ENCODE results near the gene BMPR1A.

Gene BMPR1A

DNA sequence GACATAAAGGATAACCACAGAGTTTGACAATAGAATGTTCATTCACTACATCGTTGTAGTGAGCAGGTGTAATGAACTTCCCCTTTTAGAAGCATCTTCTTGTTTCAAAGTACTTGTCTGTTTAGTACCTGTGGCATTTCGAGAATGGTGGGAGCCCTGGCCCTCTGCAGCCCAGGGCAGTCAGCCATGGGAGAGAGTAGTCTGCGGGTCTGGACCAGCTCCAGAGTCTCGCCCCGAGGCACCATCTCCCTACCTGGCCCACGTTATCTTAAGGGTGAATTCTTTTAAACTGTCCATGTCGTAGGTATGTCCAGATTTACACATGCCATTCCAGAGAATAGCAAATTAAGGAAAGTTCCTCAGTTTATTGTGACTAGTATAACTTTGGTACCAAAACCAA, 99.7 kb downstream of the BMPR1A start:
- Histone ChIP-seq H3K9ac (no peak overlapping the region), H3K4me3 (ENCODE audit: low read depth, low read length) (no peak overlapping the region), H3K27me3 (ENCODE audit: control insufficient read depth, insufficient read depth, low read length) (no peaks in the 10 kb centered on the region), H3K27ac (no peak overlapping the region), H3K4me1 (no peaks in the 10 kb centered on the region), H3K79me2 (no peaks in the 10 kb centered on the region), H3K4me2 (ENCODE audit: low read length) (no peak overlapping the region), H2AFZ (no peak overlapping the region), H3K36me3 (ENCODE audit: control insufficient read depth, insufficient read depth, low read length) (no peaks in the 10 kb centered on the region), H3K9me3 (ENCODE audit: control insufficient read depth, low read length) (no peaks in the 10 kb centered on the region)
- TF ChIP-seq, protein P1, sequence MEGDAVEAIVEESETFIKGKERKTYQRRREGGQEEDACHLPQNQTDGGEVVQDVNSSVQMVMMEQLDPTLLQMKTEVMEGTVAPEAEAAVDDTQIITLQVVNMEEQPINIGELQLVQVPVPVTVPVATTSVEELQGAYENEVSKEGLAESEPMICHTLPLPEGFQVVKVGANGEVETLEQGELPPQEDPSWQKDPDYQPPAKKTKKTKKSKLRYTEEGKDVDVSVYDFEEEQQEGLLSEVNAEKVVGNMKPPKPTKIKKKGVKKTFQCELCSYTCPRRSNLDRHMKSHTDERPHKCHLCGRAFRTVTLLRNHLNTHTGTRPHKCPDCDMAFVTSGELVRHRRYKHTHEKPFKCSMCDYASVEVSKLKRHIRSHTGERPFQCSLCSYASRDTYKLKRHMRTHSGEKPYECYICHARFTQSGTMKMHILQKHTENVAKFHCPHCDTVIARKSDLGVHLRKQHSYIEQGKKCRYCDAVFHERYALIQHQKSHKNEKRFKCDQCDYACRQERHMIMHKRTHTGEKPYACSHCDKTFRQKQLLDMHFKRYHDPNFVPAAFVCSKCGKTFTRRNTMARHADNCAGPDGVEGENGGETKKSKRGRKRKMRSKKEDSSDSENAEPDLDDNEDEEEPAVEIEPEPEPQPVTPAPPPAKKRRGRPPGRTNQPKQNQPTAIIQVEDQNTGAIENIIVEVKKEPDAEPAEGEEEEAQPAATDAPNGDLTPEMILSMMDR (IDR thresholded peaks at IDR 0.05) = no peak

DNA sequence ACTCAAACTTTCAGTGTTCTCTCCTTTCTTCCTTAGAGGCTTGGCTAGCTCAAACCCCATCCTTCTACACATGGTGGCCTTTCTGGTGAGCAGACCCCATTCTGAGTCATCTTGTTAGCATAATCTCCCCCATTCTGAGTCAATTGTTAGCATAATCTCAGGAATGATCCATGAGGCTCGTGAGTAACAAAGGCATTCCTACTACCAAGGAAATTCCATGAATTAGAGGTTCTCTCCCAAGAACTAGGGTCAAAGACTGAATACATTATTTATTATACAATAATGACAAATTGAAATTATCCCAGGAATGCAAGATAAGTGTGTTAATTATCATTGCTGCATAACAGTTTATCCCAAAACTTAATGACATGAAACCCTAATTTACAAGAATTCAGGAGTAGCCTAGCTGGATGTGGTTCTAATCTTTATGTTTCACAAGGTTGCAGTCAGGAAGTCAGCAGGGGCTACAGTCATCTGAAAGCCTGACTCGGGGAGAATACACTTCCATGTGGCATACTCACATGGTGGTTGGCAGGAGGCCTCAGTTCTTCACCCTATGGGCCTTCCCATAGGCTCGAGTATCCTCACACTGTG, 100.8 kb downstream of the BMPR1A start:
- TF ChIP-seq, protein P1 (IDR thresholded peaks at IDR 0.05) = no peak
- no peaks in the 10 kb centered on the region for H3K27me3 ChIP-seq (ENCODE audit: control insufficient read depth, insufficient read depth, low read length)
- H3K36me3 ChIP-seq (ENCODE audit: control insufficient read depth, insufficient read depth, low read length) = no peaks in the 10 kb centered on the region
- H2AFZ ChIP-seq = no peak overlapping the region
- no peak overlapping the region for H3K27ac ChIP-seq
- no peaks in the 10 kb centered on the region for H3K4me1 ChIP-seq
- no peak overlapping the region for H3K4me2 ChIP-seq (ENCODE audit: low read length)
- no peak overlapping the region for H3K9ac ChIP-seq
- H3K9me3 ChIP-seq (ENCODE audit: control insufficient read depth, low read length) = no peaks in the 10 kb centered on the region
- no peaks in the 10 kb centered on the region for H3K79me2 ChIP-seq
- H3K4me3 ChIP-seq (ENCODE audit: low read depth, low read length) = no peak overlapping the region

DNA sequence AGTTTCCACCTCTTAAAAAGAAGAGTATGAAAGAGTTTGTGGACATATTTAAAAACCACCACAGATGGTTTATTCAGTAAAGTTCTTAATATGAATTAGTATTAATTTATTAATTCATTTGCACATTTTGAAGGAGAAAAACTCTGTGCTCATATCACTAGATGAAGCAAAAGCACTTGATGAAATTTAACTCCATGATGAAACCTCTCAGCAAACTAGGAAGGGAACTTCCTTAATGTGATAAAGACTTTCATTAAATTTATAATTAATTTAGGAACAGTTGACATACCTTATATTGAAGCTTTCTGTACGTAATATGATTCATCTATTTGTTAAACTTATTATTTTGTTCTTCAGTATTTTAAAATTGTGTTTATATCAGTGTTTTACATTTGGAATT, 101.6 kb downstream of the BMPR1A start:
- TF ChIP-seq, protein P1 (IDR thresholded peaks at IDR 0.05) = no peak
- Histone ChIP-seq H2AFZ (no peak overlapping the region), H3K4me1 (no peaks in the 10 kb centered on the region), H3K9ac (no peak overlapping the region), H3K79me2 (no peaks in the 10 kb centered on the region), H3K9me3 (ENCODE audit: control insufficient read depth, low read length) (no peaks in the 10 kb centered on the region), H3K36me3 (ENCODE audit: control insufficient read depth, insufficient read depth, low read length) (no peaks in the 10 kb centered on the region), H3K27me3 (ENCODE audit: control insufficient read depth, insufficient read depth, low read length) (no peaks in the 10 kb centered on the region), H3K4me2 (ENCODE audit: low read length) (no peak overlapping the region), H3K4me3 (ENCODE audit: low read depth, low read length) (no peak overlapping the region), H3K27ac (no peak overlapping the region)

DNA sequence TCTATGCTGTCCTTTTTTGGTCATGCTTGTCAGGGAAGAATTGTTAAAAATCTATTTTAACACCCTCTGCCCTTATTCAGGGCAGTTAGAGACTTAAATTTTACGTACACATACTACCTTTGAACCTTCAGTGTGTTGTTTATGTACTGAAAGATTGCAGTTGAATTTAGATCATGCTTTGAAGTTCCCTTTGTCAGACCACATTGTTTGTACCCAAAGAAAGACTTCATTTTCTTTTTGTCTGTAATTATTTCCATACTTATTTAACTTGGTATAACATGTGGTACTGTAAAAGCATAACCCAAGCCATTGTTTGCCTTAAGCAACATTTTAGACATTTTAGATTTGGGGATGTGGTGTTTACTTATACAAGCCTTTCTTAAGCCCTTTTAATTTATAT, 104.9 kb downstream of the BMPR1A start:
- no peak overlapping the region for H2AFZ ChIP-seq
- H3K4me3 ChIP-seq (ENCODE audit: low read depth, low read length) = no peak overlapping the region
- no peak overlapping the region for H3K4me2 ChIP-seq (ENCODE audit: low read length)
- no peaks in the 10 kb centered on the region for H3K36me3 ChIP-seq (ENCODE audit: control insufficient read depth, insufficient read depth, low read length)
- no peak overlapping the region for H3K9ac ChIP-seq
- H3K27ac ChIP-seq = no peak overlapping the region
- TF ChIP-seq, protein P1 (IDR thresholded peaks at IDR 0.05) = no peak
- no peaks in the 10 kb centered on the region for H3K9me3 ChIP-seq (ENCODE audit: control insufficient read depth, low read length)
- no peaks in the 10 kb centered on the region for H3K4me1 ChIP-seq
- no peaks in the 10 kb centered on the region for H3K27me3 ChIP-seq (ENCODE audit: control insufficient read depth, insufficient read depth, low read length)
- no peaks in the 10 kb centered on the region for H3K79me2 ChIP-seq

DNA sequence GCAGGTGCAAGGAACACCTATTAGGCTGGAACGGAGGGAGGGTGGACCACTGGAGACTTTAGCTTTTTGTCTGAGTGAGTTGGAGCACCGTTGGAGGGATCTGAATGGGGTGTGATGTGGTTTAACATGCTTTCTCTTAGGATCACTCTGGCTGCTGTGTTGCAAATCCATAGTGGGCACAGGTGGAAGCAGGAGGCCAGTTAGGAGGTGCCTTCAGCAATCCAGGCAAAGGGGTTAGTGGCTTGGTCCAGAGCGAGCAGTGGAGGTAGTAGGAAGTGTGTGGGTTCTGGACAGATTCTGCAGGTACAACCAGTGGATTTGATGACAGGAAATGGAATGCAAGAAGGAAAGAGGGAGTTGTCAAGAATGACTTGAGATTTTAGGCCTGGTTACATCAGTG, 106.0 kb downstream of the BMPR1A start:
- H3K4me3 ChIP-seq (ENCODE audit: low read depth, low read length) = no peak overlapping the region
- H3K4me2 ChIP-seq (ENCODE audit: low read length) = no peak overlapping the region
- no peak overlapping the region for H3K27ac ChIP-seq
- H3K79me2 ChIP-seq = peaks cover 1% of the 10 kb centered on the region
- no peak overlapping the region for H3K9ac ChIP-seq
- H2AFZ ChIP-seq = no peak overlapping the region
- TF ChIP-seq, protein P1 (IDR thresholded peaks at IDR 0.05) = no peak
- no peaks in the 10 kb centered on the region for H3K36me3 ChIP-seq (ENCODE audit: control insufficient read depth, insufficient read depth, low read length)
- no peaks in the 10 kb centered on the region for H3K9me3 ChIP-seq (ENCODE audit: control insufficient read depth, low read length)
- H3K27me3 ChIP-seq (ENCODE audit: control insufficient read depth, insufficient read depth, low read length) = no peaks in the 10 kb centered on the region
- H3K4me1 ChIP-seq = no peaks in the 10 kb centered on the region

Measured in parathyroid adenoma (tissue), 2 donors.